K562 (cell line): ENCODE data around the gene MLST8. TPM values are rescaled to one million over a fixed set of nuclear protein-coding genes. Genes with fewer than 3 reads are reported as not detected.
A peak's percentile ranks its signal among the peaks of the same experiment; 100 is the strongest.

Experiments
- ATF3 ChIP-seq, 2 experiments: fragments of 450-650 bp in 1 of 2; sonication (generic) in 1 of 2; formaldehyde crosslinking in 1 of 2; IDR thresholded peaks in 1 of 2; conservative IDR thresholded peaks in 1 of 2; 2 replicates each; pipeline versions ENCODE4 v1.6.1 to v1.8.1; 2016 to 2023; ENCODE audit warnings: mild to moderate bottlenecking in 2 of 2, moderate library complexity in 2 of 2, inconsistent platforms in 1 of 2, missing genetic modification reagents in 1 of 2
- BCL6 ChIP-seq: fragments of 250-450 bp; sonication (Bioruptor Pico); IDR thresholded peaks from 2 replicates; pipeline ENCODE4 v1.4.0; 2020
- E2F5 ChIP-seq: sonication (generic); formaldehyde crosslinking; IDR thresholded peaks from 2 replicates; pipeline ENCODE4 v1.8.0; 2022; ENCODE audit warnings: mild to moderate bottlenecking, missing genetic modification reagents
- L3MBTL2 ChIP-seq: fragments of 450-650 bp; IDR thresholded peaks from 2 replicates; pipeline ENCODE4 v1.6.1; 2016; ENCODE audit warnings: mild to moderate bottlenecking, moderate library complexity
- MLX ChIP-seq, 2 experiments: fragments of 450-650 bp in 1 of 2; sonication (generic) in 1 of 2; formaldehyde crosslinking; conservative IDR thresholded peaks; 2 replicates each; pipeline versions ENCODE4 v1.4.0 to v1.8.1; 2020 to 2022; ENCODE audit warnings: mild to moderate bottlenecking in 1 of 2, missing genetic modification reagents in 1 of 2
- NFE2 ChIP-seq: IDR thresholded peaks from 2 replicates; pipeline ENCODE4 v1.6.1; 2014; ENCODE audit warnings: antibody characterized with exemption, low read depth
- POLR2AphosphoS2 ChIP-seq: IDR thresholded peaks from 2 replicates; pipeline ENCODE4 v1.6.1; 2012; ENCODE audit warnings: low read length, improper control_type of control experiment
- PRPF4 ChIP-seq: fragments of 200-400 bp; formaldehyde crosslinking; IDR thresholded peaks from one replicate; pipeline ENCODE4 v1.6.1; 2017; ENCODE audit warnings: low read length, low read depth, mild to moderate bottlenecking; ENCODE audit not compliant: insufficient read depth, poor library complexity, severe bottlenecking
- RBM22 ChIP-seq: fragments of 200-400 bp; formaldehyde crosslinking; IDR thresholded peaks from 2 replicates; pipeline ENCODE4 v1.6.1; 2018; ENCODE audit warnings: low read length, low read depth; ENCODE audit not compliant: poor library complexity, severe bottlenecking
- RERE ChIP-seq: sonication (generic); formaldehyde crosslinking; IDR thresholded peaks from 2 replicates; pipeline ENCODE4 v1.8.0; 2023; ENCODE audit warnings: missing genetic modification reagents, mild to moderate bottlenecking, borderline replicate concordance
- SUPT5H ChIP-seq: fragments of 450-650 bp; IDR thresholded peaks from 2 replicates; pipeline ENCODE4 v1.6.1; 2016
- ZNF592 ChIP-seq: fragments of 450-650 bp; IDR thresholded peaks from 2 replicates; pipeline ENCODE4 v1.6.1; 2017; ENCODE audit warnings: antibody characterized with exemption, mild to moderate bottlenecking
- polyA plus RNA-seq, 8 experiments: library from polyadenylated mRNA; depleted of rRNA in 4 of 8; stranded (reverse) in 5 of 8; unstranded in 3 of 8; fragments of >200 nt; fragmentation: Nextera tagmentation in 2 of 8; fragmentation: Illumina TruSeq in 1 of 8; extraction: Ambion mirVana in 2 of 8; extraction: Trizol in 1 of 8; gene quantifications; 2 replicates each; pipeline versions ENCODE4 v1.2.1 to v1.2.3, GENCODE V29; 2011 to 2014; ENCODE audit warnings: inconsistent platforms in 1 of 8, missing spikeins in 1 of 8
- total RNA-seq, 7 experiments: library from RNA; depleted of rRNA in 6 of 7; stranded (reverse); fragments of >200 nt in 6 of 7; fragmentation: Illumina TruSeq in 2 of 7; extraction: Trizol in 2 of 7; gene quantifications; 2 replicates each; pipeline versions ENCODE4 v1.2.1 to v1.2.3, GENCODE V29; 2011 to 2021; ENCODE audit warnings: low replicate concordance in 1 of 7

MLST8 gene
- total and polyA plus RNA-seq, 9 of the 15 experiments (the other 6 are each of a cell fraction or from before 2014, with no cell fraction given) = 1.5 to 116 (median 43.3) TPM

- TF ChIP-seq ATF3 (IDR thresholded peaks at IDR 0.05) = no peak
- no peak for TF ChIP-seq ATF3 (CRISPR knock-in tag; conservative IDR thresholded peaks at IDR 0.05)
- TF ChIP-seq NFE2 = no peak
- no peak for TF ChIP-seq RERE (CRISPR knock-in tag)
- TF ChIP-seq POLR2AphosphoS2 = peak; percentile 82
- no peak for TF ChIP-seq BCL6 (CRISPR knock-in tag)
- TF ChIP-seq MLX (CRISPR knock-in tag; conservative IDR thresholded peaks at IDR 0.05) = no peak
- peak; percentile 92 for TF ChIP-seq RBM22
- TF ChIP-seq L3MBTL2 = peak; percentile 66; the same call in 1 of the 2 replicates
- TF ChIP-seq ZNF592 = 0 out of 2 replicates have a peak, but pooled peaks have one; percentile 29
- TF ChIP-seq E2F5 (CRISPR knock-in tag) = peak; percentile 84; the same call in 1 of the 2 replicates
- peak; percentile 74 for TF ChIP-seq PRPF4
- peak; percentile 79 for TF ChIP-seq SUPT5H
Measured at GRCh38 chr16:2251296-2252111, 46.2 kb downstream of the MLST8 start, which contains the start of gene ECI1 (continued).
